ENCODE measurements around the gene RNF4. TPM values are rescaled to one million over a fixed set of nuclear protein-coding genes. Genes with fewer than 3 reads are reported as not detected.
"Not testable (repeated sequence)": the region's sequence is repeated elsewhere in the genome, so short reads cannot be mapped to it uniquely, and the experiment has no call there.

The RNF4 gene
- total RNA-seq, 1 donor from 2014 or later, result 77.2 TPM

DNA sequence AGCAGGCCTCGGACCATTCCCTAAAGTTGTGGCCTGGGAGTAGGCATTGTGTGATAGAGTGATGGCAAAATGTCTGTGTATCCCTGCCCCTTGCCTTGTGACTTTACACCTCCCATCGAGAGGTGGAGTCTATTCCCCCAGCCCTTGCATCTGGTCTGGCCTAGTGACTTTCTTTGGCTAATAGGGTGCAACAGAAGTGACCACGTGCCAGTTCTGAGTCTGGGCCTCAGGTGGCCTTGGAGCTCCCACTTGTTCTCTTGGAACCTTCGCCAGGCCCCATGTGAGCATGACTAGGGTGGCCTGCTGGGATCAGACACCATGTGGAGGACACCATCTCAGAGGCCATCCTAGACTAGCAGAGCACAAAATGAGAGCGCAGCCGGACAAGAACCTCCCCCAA lies 3.9 kb upstream of the RNF4 start:
- no peak for FAIRE-seq
- Histone ChIP-seq H3K79me2 (ENCODE audit: insufficient read depth, low read length) (peaks cover 24% of the 10 kb centered on the region), H3K27me3 (ENCODE audit: insufficient read depth, low read length) (no peaks in the 10 kb centered on the region), H3K9ac (ENCODE audit: low read length) (no peak overlapping the region), H3K4me1 (ENCODE audit: insufficient read depth, low read length) (peaks cover 14% of the 10 kb centered on the region), H3K36me3 (ENCODE audit: insufficient read depth, low read length) (no peaks in the 10 kb centered on the region), H2AFZ (ENCODE audit: low read depth, low read length) (no peak overlapping the region), H3K9me3 (ENCODE audit: insufficient read depth, low read depth, low read length) (no peaks in the 10 kb centered on the region), H3K4me2 (ENCODE audit: low read length) (no peak overlapping the region), H4K20me1 (ENCODE audit: insufficient read depth, low read length) (peaks cover 4% of the 10 kb centered on the region), H3K4me3 (ENCODE audit: insufficient read depth, low read depth, low read length) (no peak overlapping the region), H3K27ac (ENCODE audit: low read depth, low read length) (no peak overlapping the region)
- peaks cover 6% of the 10 kb centered on the region for H3K4me1 Mint-ChIP-seq (ENCODE audit: low read depth, unreplicated experiment)
- no peak overlapping the region for H3K27ac Mint-ChIP-seq (ENCODE audit: unreplicated experiment)
- H3K9me3 Mint-ChIP-seq (ENCODE audit: unreplicated experiment), result no peaks in the 10 kb centered on the region
- TF ChIP-seq, protein P1, sequence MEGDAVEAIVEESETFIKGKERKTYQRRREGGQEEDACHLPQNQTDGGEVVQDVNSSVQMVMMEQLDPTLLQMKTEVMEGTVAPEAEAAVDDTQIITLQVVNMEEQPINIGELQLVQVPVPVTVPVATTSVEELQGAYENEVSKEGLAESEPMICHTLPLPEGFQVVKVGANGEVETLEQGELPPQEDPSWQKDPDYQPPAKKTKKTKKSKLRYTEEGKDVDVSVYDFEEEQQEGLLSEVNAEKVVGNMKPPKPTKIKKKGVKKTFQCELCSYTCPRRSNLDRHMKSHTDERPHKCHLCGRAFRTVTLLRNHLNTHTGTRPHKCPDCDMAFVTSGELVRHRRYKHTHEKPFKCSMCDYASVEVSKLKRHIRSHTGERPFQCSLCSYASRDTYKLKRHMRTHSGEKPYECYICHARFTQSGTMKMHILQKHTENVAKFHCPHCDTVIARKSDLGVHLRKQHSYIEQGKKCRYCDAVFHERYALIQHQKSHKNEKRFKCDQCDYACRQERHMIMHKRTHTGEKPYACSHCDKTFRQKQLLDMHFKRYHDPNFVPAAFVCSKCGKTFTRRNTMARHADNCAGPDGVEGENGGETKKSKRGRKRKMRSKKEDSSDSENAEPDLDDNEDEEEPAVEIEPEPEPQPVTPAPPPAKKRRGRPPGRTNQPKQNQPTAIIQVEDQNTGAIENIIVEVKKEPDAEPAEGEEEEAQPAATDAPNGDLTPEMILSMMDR (IDR thresholded peaks at IDR 0.05; ENCODE audit: insufficient read depth, low read depth, low read length), result no peak
- TF ChIP-seq EZH2 (IDR thresholded peaks at IDR 0.05; ENCODE audit: insufficient read depth, low read length), result no peak
- H3K4me3 Mint-ChIP-seq (ENCODE audit: unreplicated experiment), result no peak overlapping the region
- no peak for DNase-seq (ENCODE audit: low read depth)
- H3K36me3 Mint-ChIP-seq (ENCODE audit: low read depth, unreplicated experiment), result peaks cover 2% of the 10 kb centered on the region
- H3K27me3 Mint-ChIP-seq (ENCODE audit: low read depth, unreplicated experiment), result peaks cover 38% of the 10 kb centered on the region

DNA sequence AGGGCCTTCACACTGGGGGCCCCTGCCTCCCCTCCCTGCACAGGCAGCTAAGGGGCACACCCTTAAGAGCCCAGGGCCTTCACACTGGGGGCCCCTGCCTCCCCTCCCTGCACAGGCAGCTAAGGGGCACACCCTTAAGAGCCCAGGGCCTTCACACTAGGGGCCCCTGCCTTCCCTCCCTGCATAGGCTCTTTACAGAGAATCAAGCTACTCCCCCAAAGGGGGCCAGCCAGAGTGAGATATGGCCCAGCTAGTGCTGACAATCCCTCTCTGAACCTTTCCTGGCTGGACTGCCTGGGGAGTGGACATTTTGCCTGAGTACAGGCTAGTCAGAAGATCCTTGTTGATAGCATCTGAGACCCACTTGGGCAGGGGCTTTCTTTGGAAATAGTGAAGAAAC lies 3.4 kb upstream of the RNF4 start:
- not testable (repeated sequence) for H3K9me3 Mint-ChIP-seq (ENCODE audit: unreplicated experiment); FAIRE-seq

DNA sequence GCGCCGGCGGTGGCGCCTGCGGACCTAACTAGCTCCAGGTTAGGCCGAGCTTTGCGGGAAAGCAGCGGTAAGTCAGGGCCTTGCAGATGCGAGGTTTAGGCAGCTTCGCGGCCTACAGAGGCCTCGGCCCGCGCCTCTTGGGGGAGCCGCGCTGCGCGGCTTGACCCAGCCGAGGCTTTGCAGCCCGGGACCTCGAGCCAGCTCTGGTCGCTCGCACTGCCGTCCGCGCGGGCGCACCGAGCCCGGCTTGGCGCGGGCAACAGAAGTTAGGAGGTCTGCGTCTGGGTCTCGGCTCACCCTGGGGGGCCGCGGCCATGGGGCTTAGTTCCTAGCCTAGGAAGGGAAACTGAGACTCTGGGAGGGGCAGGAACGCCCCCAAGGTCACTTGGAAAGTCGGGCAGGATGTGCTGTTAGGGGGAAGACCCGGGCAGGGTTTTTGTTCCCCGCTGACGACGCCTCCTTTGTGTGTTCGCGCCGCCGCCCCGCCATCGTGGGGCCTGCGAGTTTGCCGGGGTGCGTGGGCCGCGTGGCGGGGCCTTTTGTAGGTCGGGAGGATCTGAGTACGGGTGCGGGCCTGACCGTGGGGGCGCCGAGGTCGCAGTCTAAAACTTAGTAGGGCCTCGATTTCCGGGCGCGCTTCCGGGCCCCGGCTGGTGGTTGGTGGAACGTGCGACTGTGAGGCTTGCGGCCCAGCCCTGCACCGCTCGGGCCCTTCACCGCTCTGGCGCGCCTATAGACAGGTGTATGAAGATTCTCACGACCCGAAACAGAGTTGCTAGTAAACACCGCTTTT lies 482 bp downstream of the RNF4 start:
- Mint-ChIP-seq H3K27ac (ENCODE audit: unreplicated experiment) (peak overlapping the region; percentile 86), H3K4me3 (ENCODE audit: unreplicated experiment) (peak overlapping the region; percentile 99), H3K4me1 (ENCODE audit: low read depth, unreplicated experiment) (peaks cover 9% of the 10 kb centered on the region), H3K9me3 (ENCODE audit: unreplicated experiment) (peaks cover 4% of the 10 kb centered on the region), H3K27me3 (ENCODE audit: low read depth, unreplicated experiment) (peaks cover 8% of the 10 kb centered on the region), H3K36me3 (ENCODE audit: low read depth, unreplicated experiment) (peaks cover 28% of the 10 kb centered on the region)
- no peak for DNase-seq (ENCODE audit: low read depth)
- H3K36me3 ChIP-seq (ENCODE audit: insufficient read depth, low read length), result peaks cover 8% of the 10 kb centered on the region
- peaks cover 16% of the 10 kb centered on the region for H3K4me1 ChIP-seq (ENCODE audit: insufficient read depth, low read length)
- H2AFZ ChIP-seq (ENCODE audit: low read depth, low read length), result peak overlapping the region; percentile 72
- TF ChIP-seq, protein P1 (IDR thresholded peaks at IDR 0.05; ENCODE audit: insufficient read depth, low read depth, low read length), result no peak
- TF ChIP-seq EZH2 (IDR thresholded peaks at IDR 0.05; ENCODE audit: insufficient read depth, low read length), result no peak
- peak overlapping the region; percentile 95 for H3K4me3 ChIP-seq (ENCODE audit: insufficient read depth, low read depth, low read length)
- H4K20me1 ChIP-seq (ENCODE audit: insufficient read depth, low read length), result peaks cover 45% of the 10 kb centered on the region
- peaks cover 68% of the 10 kb centered on the region for H3K79me2 ChIP-seq (ENCODE audit: insufficient read depth, low read length)
- H3K27ac ChIP-seq (ENCODE audit: low read depth, low read length), result peak overlapping the region; percentile 64
- peak overlapping the region; percentile 89 for H3K4me2 ChIP-seq (ENCODE audit: low read length)
- H3K27me3 ChIP-seq (ENCODE audit: insufficient read depth, low read length), result no peaks in the 10 kb centered on the region
- no peaks in the 10 kb centered on the region for H3K9me3 ChIP-seq (ENCODE audit: insufficient read depth, low read depth, low read length)
- no peak for FAIRE-seq
- H3K9ac ChIP-seq (ENCODE audit: low read length), result peak overlapping the region; percentile 92

More for the DNA sequence above, 3.4 kb upstream of the RNF4 start:
- not testable (repeated sequence) for H3K4me1 Mint-ChIP-seq (ENCODE audit: low read depth, unreplicated experiment); H3K4me2 ChIP-seq (ENCODE audit: low read length); H3K27me3 ChIP-seq (ENCODE audit: insufficient read depth, low read length); H3K27ac Mint-ChIP-seq (ENCODE audit: unreplicated experiment); H3K9me3 ChIP-seq (ENCODE audit: insufficient read depth, low read depth, low read length); H3K9ac ChIP-seq (ENCODE audit: low read length); H3K27ac ChIP-seq (ENCODE audit: low read depth, low read length); H3K36me3 ChIP-seq (ENCODE audit: insufficient read depth, low read length); H4K20me1 ChIP-seq (ENCODE audit: insufficient read depth, low read length); H3K4me3 Mint-ChIP-seq (ENCODE audit: unreplicated experiment); H3K4me3 ChIP-seq (ENCODE audit: insufficient read depth, low read depth, low read length); H2AFZ ChIP-seq (ENCODE audit: low read depth, low read length); DNase-seq (ENCODE audit: low read depth); H3K36me3 Mint-ChIP-seq (ENCODE audit: low read depth, unreplicated experiment)
- peaks cover 34% of the 10 kb centered on the region for H3K27me3 Mint-ChIP-seq (ENCODE audit: low read depth, unreplicated experiment)
- Histone ChIP-seq H3K79me2 (ENCODE audit: insufficient read depth, low read length) (peaks cover 29% of the 10 kb centered on the region), H3K4me1 (ENCODE audit: insufficient read depth, low read length) (peaks cover 19% of the 10 kb centered on the region)
